Small intestine (tissue), 7 donors: ENCODE measurements around the gene GIMAP5. TPM values are rescaled to one million over a fixed set of nuclear protein-coding genes. Genes with fewer than 3 reads are reported as not detected.
"Not testable (repeated sequence)": the region's sequence is repeated elsewhere in the genome, so short reads cannot be mapped to it uniquely, and the experiment has no call there.

ENCODE experiments used
- DNase-seq, 2 donors: peaks; one replicate each; pipeline versions ENCODE4 v3.0.0 to v3.0.0-alpha.2; 2013
- FAIRE-seq: peaks from 2 replicates; lab custom pipeline; 2012; peaks lifted over from hg19 to GRCh38; lab: Jason Lieb, UNC
- H3K27ac ChIP-seq, 3 donors: one replicate each; pipeline ENCODE4 v1.5.1; 2013; ENCODE audit warnings: low read length in 2 of 3, mild to moderate bottlenecking in 2 of 3, control low read depth in 1 of 3, inconsistent platforms in 1 of 3, low read depth in 1 of 3, moderate library complexity in 1 of 3
- H3K27me3 ChIP-seq, 3 donors: one replicate each; pipeline ENCODE4 v1.6.1; 2013; ENCODE audit warnings: low read length in 3 of 3, inconsistent platforms in 1 of 3; ENCODE audit not compliant: control insufficient read depth in 3 of 3, insufficient read depth in 3 of 3
- H3K36me3 ChIP-seq, 3 donors: one replicate each; pipeline ENCODE4 v1.6.1; 2013; ENCODE audit warnings: low read length in 3 of 3, inconsistent platforms in 1 of 3, low read depth in 1 of 3, mild to moderate bottlenecking in 1 of 3, moderate library complexity in 1 of 3; ENCODE audit not compliant: control insufficient read depth in 3 of 3, insufficient read depth in 2 of 3
- H3K4me1 ChIP-seq, 3 donors: one replicate each; pipeline ENCODE4 v1.6.1; 2013; ENCODE audit warnings: low read length in 2 of 3, inconsistent platforms in 1 of 3, low read depth in 1 of 3, mild to moderate bottlenecking in 1 of 3, moderate library complexity in 1 of 3; ENCODE audit not compliant: control insufficient read depth in 3 of 3, insufficient read depth in 2 of 3
- H3K4me3 ChIP-seq, 3 donors: one replicate each; pipeline ENCODE4 v1.5.1; 2013; ENCODE audit warnings: low read length in 3 of 3, control low read depth in 1 of 3, inconsistent platforms in 1 of 3, low read depth in 1 of 3, mild to moderate bottlenecking in 1 of 3, moderate library complexity in 1 of 3
- H3K9me3 ChIP-seq, 2 donors: one replicate each; pipeline ENCODE4 v1.6.1; 2013; ENCODE audit warnings: low read depth in 1 of 2, low read length in 1 of 2; ENCODE audit not compliant: control insufficient read depth in 2 of 2, insufficient read depth in 1 of 2
- WGBS, 3 donors: extraction: QIAGEN DNeasy Blood & Tissue Kit; methylation state at CpG; one replicate each; pipeline ENCODE4 v1.1.7; 2013; 5-methylcytosine and 5-hydroxymethylcytosine counted together
- polyA plus RNA-seq, 4 donors: library from polyadenylated mRNA; stranded (reverse) in 3 of 4; unstranded in 1 of 4; fragments of 200-250 nt in 3 of 4; fragments of 120-200 nt in 1 of 4; gene quantifications; one replicate each; pipeline versions ENCODE4 v1.2.1 to v1.2.3, GENCODE V29; 2013
- donor health status: healthy with polysubstance abuse.
- donor health status: control.
- donor health status: control.
- donor health status: Bipolar disorder and iron deficiency.
- donor health status: healthy.

Gene GIMAP5
- polyA plus RNA-seq, 4 donors, result 3.8 to 29.9 (median 13.9) TPM

- no peaks in the 10 kb centered on the region for H3K36me3 ChIP-seq
- DNase-seq, result peak; percentile 22 to 60
- no peak for FAIRE-seq
- H3K27ac ChIP-seq, result no peak overlapping the region
- H3K9me3 ChIP-seq, result no peaks in the 10 kb centered on the region
- H3K27me3 ChIP-seq, result peaks cover 0 to 3% (median 0%) of the 10 kb centered on the region in 3 donors
- H3K4me1 ChIP-seq, result peaks cover 0 to 4% (median 0%) of the 10 kb centered on the region in 3 donors
- 20 to 49% (median 32%) methylated on average over 1 of the region's 1 CpG for WGBS, 3 donors
- H3K4me3 ChIP-seq, result no peak overlapping the region
Measured at GRCh38 chr7:150756858-150757257, 19.6 kb downstream of the GIMAP5 start.

DNA sequence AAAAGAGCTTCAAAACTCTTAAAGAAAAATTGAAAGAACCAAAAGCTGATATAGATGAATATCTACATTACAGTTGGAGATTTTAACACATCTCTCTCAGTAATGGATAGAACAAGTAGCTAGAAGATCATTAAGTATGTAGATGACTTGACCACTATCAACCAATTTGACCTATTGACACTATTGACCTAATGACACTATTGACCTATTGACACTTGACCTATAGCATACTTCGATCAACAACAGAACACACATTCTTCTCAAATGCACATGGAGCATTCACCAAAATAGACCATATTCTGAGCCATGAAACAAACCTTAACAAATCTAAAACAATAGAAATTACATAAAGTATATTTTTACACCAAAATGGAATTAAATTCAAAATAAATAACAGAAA, 22.3 kb downstream of the GIMAP5 start:
- no peaks in the 10 kb centered on the region for H3K27me3 ChIP-seq
- no peak for FAIRE-seq
- no peak overlapping the region for H3K27ac ChIP-seq

GRCh38 chr7:150766334-150766709, 29.1 kb downstream of the GIMAP5 start:
- Histone ChIP-seq H3K27ac (no peak overlapping the region), H3K4me1 (peaks cover 0 to 4% (median 0%) of the 10 kb centered on the region in 3 donors), H3K36me3 (no peaks in the 10 kb centered on the region), H3K4me3 (no peak overlapping the region), H3K27me3 (no peaks in the 10 kb centered on the region), H3K9me3 (no peaks in the 10 kb centered on the region)
- peak in 1 of 2 donors; percentile 30 for DNase-seq
- no peak for FAIRE-seq

More for the DNA sequence above, 22.3 kb downstream of the GIMAP5 start:
- Histone ChIP-seq H3K36me3 (no peaks in the 10 kb centered on the region), H3K9me3 (no peaks in the 10 kb centered on the region), H3K4me3 (no peak overlapping the region), H3K4me1 (peaks cover 0 to 4% (median 0%) of the 10 kb centered on the region in 3 donors)
- 71 to 82% (median 72%) methylated on average over 1 of the region's 1 CpG for WGBS, 3 donors
- DNase-seq, result no peak

GRCh38 chr7:150769768-150770167, 32.5 kb downstream of the GIMAP5 start:
- Histone ChIP-seq H3K27ac (no peak overlapping the region), H3K4me1 (peaks cover 0 to 4% (median 0%) of the 10 kb centered on the region in 3 donors), H3K36me3 (no peaks in the 10 kb centered on the region), H3K27me3 (no peaks in the 10 kb centered on the region), H3K4me3 (no peak overlapping the region), H3K9me3 (no peaks in the 10 kb centered on the region)
- no peak for DNase-seq
- 69 to 84% (median 70%) methylated on average over 4 of the region's 4 CpGs for WGBS, 3 donors
- FAIRE-seq, result no peak

- H3K36me3 ChIP-seq, DNase-seq, H3K27me3 ChIP-seq, H3K4me3 ChIP-seq, H3K4me1 ChIP-seq, H3K9me3 ChIP-seq, H3K27ac ChIP-seq: not testable (repeated sequence)
- FAIRE-seq, result peak; percentile 30
- WGBS, 3 donors, result 74 to 83% (median 79%) methylated on average over 1 of the region's 1 CpG
Measured at GRCh38 chr7:150774131-150774530, 36.9 kb downstream of the GIMAP5 start.

DNA sequence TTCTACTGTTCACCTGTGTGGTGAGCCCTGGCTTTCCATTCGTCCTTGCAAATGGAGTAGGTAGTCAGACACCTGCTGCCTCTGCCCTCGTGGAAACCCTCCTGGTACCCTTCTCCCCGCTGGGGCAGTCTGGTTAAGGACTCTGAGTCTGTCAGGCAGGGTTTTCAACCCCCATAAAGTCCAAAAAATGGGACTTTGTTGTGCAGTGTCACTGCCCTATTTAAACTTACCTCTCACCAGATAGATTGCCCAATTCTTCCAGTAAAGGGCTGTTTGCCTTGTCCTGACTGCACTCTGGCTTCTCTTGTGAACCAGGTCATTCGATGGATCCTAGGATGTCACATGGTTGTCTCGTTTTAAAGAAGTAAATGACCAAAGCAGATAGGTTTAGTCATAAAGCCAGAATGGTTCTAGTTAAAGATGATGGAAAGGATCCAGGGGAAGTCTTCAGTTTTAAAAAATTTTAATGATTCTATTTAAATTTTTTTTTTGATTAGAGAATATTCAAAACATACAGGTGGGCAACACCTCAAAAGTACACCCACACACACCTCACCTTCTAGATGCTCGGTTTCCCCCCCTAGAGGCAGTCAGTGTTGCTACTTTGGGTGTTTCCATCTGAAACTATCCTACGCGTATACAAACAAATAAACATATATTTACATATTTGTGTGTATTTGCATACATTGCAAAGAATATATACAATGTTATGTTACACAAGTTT, 41.0 kb downstream of the GIMAP5 start:
- H3K4me1 ChIP-seq, result no peaks in the 10 kb centered on the region
- no peaks in the 10 kb centered on the region for H3K27me3 ChIP-seq
- H3K4me3 ChIP-seq, result no peak overlapping the region
- DNase-seq, result no peak
- WGBS, 3 donors, result 53 to 62% (median 54%) methylated on average over 8 of the region's 8 CpGs
- no peaks in the 10 kb centered on the region for H3K36me3 ChIP-seq
- no peak for FAIRE-seq
- H3K27ac ChIP-seq, result no peak overlapping the region
- H3K9me3 ChIP-seq, result no peaks in the 10 kb centered on the region

GRCh38 chr7:150778738-150779301, 41.6 kb downstream of the GIMAP5 start:
- Histone ChIP-seq H3K9me3 (no peaks in the 10 kb centered on the region), H3K27ac (no peak overlapping the region), H3K4me1 (peaks cover 0 to 3% (median 0%) of the 10 kb centered on the region in 3 donors), H3K36me3 (no peaks in the 10 kb centered on the region), H3K4me3 (no peak overlapping the region), H3K27me3 (no peaks in the 10 kb centered on the region)
- 7 to 8% (median 8%) methylated on average over 12 of the region's 12 CpGs for WGBS, 3 donors
- DNase-seq, result peak; percentile 81 to 90
- FAIRE-seq, result no peak

DNA sequence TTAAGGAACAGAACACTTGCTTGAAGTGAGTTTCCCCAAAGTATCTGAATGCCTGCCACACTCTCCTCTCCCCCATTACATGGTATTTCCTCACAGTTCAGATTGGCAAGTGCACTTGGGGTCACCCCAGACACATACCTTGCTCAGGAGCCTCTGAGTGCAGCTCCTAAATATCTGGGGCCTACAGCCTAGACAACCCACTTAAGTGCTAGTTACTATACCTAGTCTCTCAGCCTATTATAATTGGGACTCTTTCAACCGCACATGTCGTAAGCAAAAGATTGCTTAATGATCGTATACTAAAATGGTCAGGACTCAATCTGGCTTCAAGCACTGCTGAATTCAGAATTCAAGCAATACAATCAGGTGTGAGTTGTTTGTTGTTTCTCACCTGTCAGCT, 43.1 kb downstream of the GIMAP5 start:
- FAIRE-seq (no peak), DNase-seq (no peak)
- 42 to 70% (median 59%) methylated on average over 3 of the region's 3 CpGs for WGBS, 3 donors
- no peak overlapping the region for H3K4me3 ChIP-seq
- H3K27me3 ChIP-seq, result no peaks in the 10 kb centered on the region
- no peaks in the 10 kb centered on the region for H3K36me3 ChIP-seq
- H3K9me3 ChIP-seq, result no peaks in the 10 kb centered on the region
- peak overlapping the region in 1 of 3 donors; percentile 72 for H3K27ac ChIP-seq
- H3K4me1 ChIP-seq, result peaks cover 2 to 17% (median 2%) of the 10 kb centered on the region in 3 donors
